HepG2 (cell line): ENCODE data around the gene GDF9. TPM values are rescaled to one million over a fixed set of nuclear protein-coding genes. Genes with fewer than 3 reads are reported as not detected.
A peak's percentile ranks its signal among the peaks of the same experiment; 100 is the strongest.

Experiments
- ASH2L ChIP-seq: fragments of 300-600, 200-600 bp; sonication (generic); IDR thresholded peaks from 2 replicates; pipeline ENCODE4 v1.7.0; 2017; ENCODE audit warnings: low read depth, mild to moderate bottlenecking, moderate library complexity, mixed read lengths, low read length; ENCODE audit not compliant: insufficient read length
- CBFB ChIP-seq: sonication (generic); formaldehyde crosslinking; IDR thresholded peaks from 2 replicates; pipeline ENCODE4 v1.4.0; 2020; ENCODE audit warnings: missing genetic modification reagents
- JUN ChIP-seq: sonication (generic); formaldehyde crosslinking; IDR thresholded peaks from 2 replicates; pipeline ENCODE4 v1.4.0; 2020; ENCODE audit warnings: mild to moderate bottlenecking, missing genetic modification reagents
- NFYC ChIP-seq: IDR thresholded peaks from 2 replicates; pipeline ENCODE4 v1.6.1; 2016; ENCODE audit warnings: missing genetic modification reagents, missing compliant biosample characterization
- TBP ChIP-seq: sonication (generic); formaldehyde crosslinking; IDR thresholded peaks from 2 replicates; pipeline ENCODE4 v1.5.0; 2020; ENCODE audit warnings: missing genetic modification reagents
- TBX3 ChIP-seq: fragments of 450-650 bp; IDR thresholded peaks from 2 replicates; pipeline ENCODE4 v1.6.1; 2017; ENCODE audit warnings: antibody characterized with exemption, mild to moderate bottlenecking, inconsistent platforms, borderline replicate concordance
- ZBTB46 ChIP-seq: sonication (generic); formaldehyde crosslinking; IDR thresholded peaks from 2 replicates; pipeline ENCODE4 v1.4.0; 2020; ENCODE audit warnings: mild to moderate bottlenecking, missing genetic modification reagents, borderline replicate concordance
- ZFYVE20 ChIP-seq: sonication (generic); formaldehyde crosslinking; IDR thresholded peaks from 2 replicates; pipeline ENCODE4 v1.8.0; 2023; ENCODE audit warnings: low read depth, mild to moderate bottlenecking, moderate library complexity, missing genetic modification reagents, borderline replicate concordance
- ZNF20 ChIP-seq: sonication (generic); formaldehyde crosslinking; IDR thresholded peaks from 2 replicates; pipeline ENCODE4 v1.4.0; 2020; ENCODE audit warnings: mild to moderate bottlenecking, moderate library complexity, missing genetic modification reagents
- ZNF407 ChIP-seq: sonication (generic); formaldehyde crosslinking; IDR thresholded peaks from one replicate; pipeline ENCODE4 v1.5.1; 2020; ENCODE audit warnings: mild to moderate bottlenecking, missing genetic modification reagents; ENCODE audit errors: not compliant biosample characterization
- ZNF747 ChIP-seq: sonication (generic); formaldehyde crosslinking; IDR thresholded peaks from 2 replicates; pipeline ENCODE4 v1.8.1; 2023; ENCODE audit warnings: missing genetic modification reagents, mild to moderate bottlenecking, borderline replicate concordance
- ZZZ3 ChIP-seq: sonication (generic); formaldehyde crosslinking; IDR thresholded peaks from 2 replicates; pipeline ENCODE4 v1.4.0; 2020; ENCODE audit warnings: missing genetic modification reagents, mild to moderate bottlenecking, borderline replicate concordance
- polyA plus RNA-seq, 8 experiments: library from polyadenylated mRNA; depleted of rRNA in 3 of 8; stranded (reverse) in 7 of 8; unstranded in 1 of 8; fragments of >200 nt; fragmentation: Illumina TruSeq in 4 of 8; extraction: Trizol in 4 of 8; gene quantifications; 2 replicates each; pipeline versions ENCODE4 v1.2.1 to v1.2.3, GENCODE V29; 2011 to 2016; ENCODE audit warnings: low read depth in 4 of 8, missing spikeins in 1 of 8, mixed read lengths in 1 of 8; ENCODE audit not compliant: insufficient read depth in 1 of 8
- total RNA-seq, 5 experiments: library from RNA; depleted of rRNA; stranded (reverse); fragments of >200 nt; fragmentation: Illumina TruSeq; extraction: Trizol; gene quantifications; 2 replicates each; pipeline ENCODE4 v1.2.3, GENCODE V29; 2016; ENCODE audit warnings: low read depth in 1 of 5
- TF ChIP-seq, protein P1 (sequence below): sonication (generic); formaldehyde crosslinking; IDR thresholded peaks from 2 replicates; pipeline ENCODE4 v1.8.0; 2022; ENCODE audit warnings: mild to moderate bottlenecking, missing genetic modification reagents, moderate library complexity
- TF ChIP-seq, protein P2 (sequence below): IDR thresholded peaks from 2 replicates; pipeline ENCODE4 v1.6.1; 2018; ENCODE audit warnings: missing genetic modification reagents
- TF ChIP-seq, protein P3 (sequence below): sonication (generic); formaldehyde crosslinking; conservative IDR thresholded peaks from 2 replicates; pipeline ENCODE4 v1.5.0; 2020; ENCODE audit warnings: missing genetic modification reagents

Gene GDF9
- total and polyA plus RNA-seq, 2 of the 13 experiments (the other 11 are each of a cell fraction or from before 2014, with no cell fraction given): 0.33 to 0.38 TPM

GRCh38 chr5:132820162-132820754 is 46.0 kb downstream of the GDF9 start (continued):
- no peak for TF ChIP-seq JUN (CRISPR knock-in tag)
- no peak for TF ChIP-seq NFYC
- no peak for TF ChIP-seq CBFB (CRISPR knock-in tag)
- TF ChIP-seq ZNF747 (CRISPR knock-in tag): no peak
- TF ChIP-seq, protein P1, sequence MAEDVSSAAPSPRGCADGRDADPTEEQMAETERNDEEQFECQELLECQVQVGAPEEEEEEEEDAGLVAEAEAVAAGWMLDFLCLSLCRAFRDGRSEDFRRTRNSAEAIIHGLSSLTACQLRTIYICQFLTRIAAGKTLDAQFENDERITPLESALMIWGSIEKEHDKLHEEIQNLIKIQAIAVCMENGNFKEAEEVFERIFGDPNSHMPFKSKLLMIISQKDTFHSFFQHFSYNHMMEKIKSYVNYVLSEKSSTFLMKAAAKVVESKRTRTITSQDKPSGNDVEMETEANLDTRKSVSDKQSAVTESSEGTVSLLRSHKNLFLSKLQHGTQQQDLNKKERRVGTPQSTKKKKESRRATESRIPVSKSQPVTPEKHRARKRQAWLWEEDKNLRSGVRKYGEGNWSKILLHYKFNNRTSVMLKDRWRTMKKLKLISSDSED: no peak
- TF ChIP-seq, protein P2, sequence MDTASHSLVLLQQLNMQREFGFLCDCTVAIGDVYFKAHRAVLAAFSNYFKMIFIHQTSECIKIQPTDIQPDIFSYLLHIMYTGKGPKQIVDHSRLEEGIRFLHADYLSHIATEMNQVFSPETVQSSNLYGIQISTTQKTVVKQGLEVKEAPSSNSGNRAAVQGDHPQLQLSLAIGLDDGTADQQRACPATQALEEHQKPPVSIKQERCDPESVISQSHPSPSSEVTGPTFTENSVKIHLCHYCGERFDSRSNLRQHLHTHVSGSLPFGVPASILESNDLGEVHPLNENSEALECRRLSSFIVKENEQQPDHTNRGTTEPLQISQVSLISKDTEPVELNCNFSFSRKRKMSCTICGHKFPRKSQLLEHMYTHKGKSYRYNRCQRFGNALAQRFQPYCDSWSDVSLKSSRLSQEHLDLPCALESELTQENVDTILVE (CRISPR knock-in tag): no peak
- TF ChIP-seq ZFYVE20: no peak
- TF ChIP-seq TBX3: no peak
- TF ChIP-seq TBP: no peak
- 0 out of 2 replicates have a peak, but pooled peaks have one; percentile 62 for TF ChIP-seq ZBTB46 (CRISPR knock-in tag)
- no peak for TF ChIP-seq ZNF20
- TF ChIP-seq ZNF407 (CRISPR knock-in tag): no peak
- TF ChIP-seq ZZZ3 (CRISPR knock-in tag): no peak
- TF ChIP-seq, protein P3, sequence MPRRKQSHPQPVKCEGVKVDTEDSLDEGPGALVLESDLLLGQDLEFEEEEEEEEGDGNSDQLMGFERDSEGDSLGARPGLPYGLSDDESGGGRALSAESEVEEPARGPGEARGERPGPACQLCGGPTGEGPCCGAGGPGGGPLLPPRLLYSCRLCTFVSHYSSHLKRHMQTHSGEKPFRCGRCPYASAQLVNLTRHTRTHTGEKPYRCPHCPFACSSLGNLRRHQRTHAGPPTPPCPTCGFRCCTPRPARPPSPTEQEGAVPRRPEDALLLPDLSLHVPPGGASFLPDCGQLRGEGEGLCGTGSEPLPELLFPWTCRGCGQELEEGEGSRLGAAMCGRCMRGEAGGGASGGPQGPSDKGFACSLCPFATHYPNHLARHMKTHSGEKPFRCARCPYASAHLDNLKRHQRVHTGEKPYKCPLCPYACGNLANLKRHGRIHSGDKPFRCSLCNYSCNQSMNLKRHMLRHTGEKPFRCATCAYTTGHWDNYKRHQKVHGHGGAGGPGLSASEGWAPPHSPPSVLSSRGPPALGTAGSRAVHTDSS (CRISPR knock-in tag): no peak
- TF ChIP-seq ASH2L: peak; percentile 31
